K562 (cell line): Measurements from ENCODE around the gene EFNA5.

Experiments used
- CTCF ChIP-seq, 3 experiments: IDR thresholded peaks in 2 of 3; conservative IDR thresholded peaks in 1 of 3; 2 replicates each; pipeline ENCODE4 v1.5.1; 2011 to 2012; ENCODE audit warnings: low read length in 3 of 3, mild to moderate bottlenecking in 3 of 3, control low read depth in 2 of 3, improper control_type of control experiment in 1 of 3, inconsistent platforms in 1 of 3, low read depth in 1 of 3, mixed read lengths in 1 of 3, moderate library complexity in 1 of 3; ENCODE audit not compliant: insufficient read depth in 2 of 3
- GTF3C2 ChIP-seq: IDR thresholded peaks from 3 replicates; pipeline ENCODE4 v1.6.1; 2011; ENCODE audit warnings: borderline replicate concordance, mild to moderate bottlenecking, moderate library complexity; ENCODE audit not compliant: insufficient read length; ENCODE audit errors: extremely low read depth
- LEF1 ChIP-seq: fragments of 450-650 bp; IDR thresholded peaks from 2 replicates; pipeline ENCODE4 v1.6.1; 2016; ENCODE audit warnings: mild to moderate bottlenecking
- POLR3A ChIP-seq: IDR thresholded peaks from 2 replicates; pipeline ENCODE4 v1.6.1; 2011; ENCODE audit warnings: borderline replicate concordance, mild to moderate bottlenecking, moderate library complexity; ENCODE audit not compliant: insufficient read length, insufficient read depth; ENCODE audit errors: extremely low read depth
- SMC3 ChIP-seq: conservative IDR thresholded peaks from 2 replicates; pipeline ENCODE4 v1.6.1; 2011; ENCODE audit warnings: low read depth, low read length, improper control_type of control experiment; ENCODE audit not compliant: insufficient read depth
- TBL1XR1 ChIP-seq, 2 experiments: IDR thresholded peaks; 2 replicates each; pipeline ENCODE4 v1.6.1; 2012; ENCODE audit warnings: improper control_type of control experiment in 2 of 2, low read length in 2 of 2, mild to moderate bottlenecking in 1 of 2
- TGIF2 ChIP-seq: sonication (generic); formaldehyde crosslinking; IDR thresholded peaks from 2 replicates; pipeline ENCODE4 v1.8.1; 2022; ENCODE audit warnings: mild to moderate bottlenecking, missing genetic modification reagents, moderate library complexity
- ZNF121 ChIP-seq: sonication (generic); formaldehyde crosslinking; conservative IDR thresholded peaks from 2 replicates; pipeline ENCODE4 v1.8.0; 2022; ENCODE audit warnings: missing genetic modification reagents
- ZNF24 ChIP-seq: fragments of 450-650 bp; IDR thresholded peaks from 2 replicates; pipeline ENCODE4 v1.6.1; 2016
- TF ChIP-seq, protein P1 (sequence below), 2 experiments: fragments of 450-650 bp; formaldehyde crosslinking in 1 of 2; IDR thresholded peaks; 2 replicates each; pipeline versions ENCODE4 v1.4.0 to v1.6.1; 2014 to 2020; ENCODE audit warnings: mild to moderate bottlenecking in 2 of 2, borderline replicate concordance in 1 of 2, low read depth in 1 of 2
- TF ChIP-seq, protein P2 (sequence below): fragments of 250-450 bp; sonication (Bioruptor Pico); IDR thresholded peaks from 2 replicates; pipeline ENCODE4 v1.8.0; 2021; ENCODE audit warnings: moderate library complexity, mild to moderate bottlenecking, inconsistent platforms
- TF ChIP-seq, protein P3 (sequence below), 3 experiments: fragments of 200-800 bp in 1 of 3; sonication (Bioruptor generic) in 1 of 3; sonication (generic) in 1 of 3; formaldehyde crosslinking in 1 of 3; IDR thresholded peaks; 2 replicates each; pipeline versions ENCODE4 v1.6.1 to v1.8.0; 2016 to 2022; ENCODE audit warnings: mild to moderate bottlenecking in 2 of 3, missing compliant biosample characterization in 2 of 3, missing genetic modification characterization in 2 of 3, missing genetic modification reagents in 1 of 3

DNA sequence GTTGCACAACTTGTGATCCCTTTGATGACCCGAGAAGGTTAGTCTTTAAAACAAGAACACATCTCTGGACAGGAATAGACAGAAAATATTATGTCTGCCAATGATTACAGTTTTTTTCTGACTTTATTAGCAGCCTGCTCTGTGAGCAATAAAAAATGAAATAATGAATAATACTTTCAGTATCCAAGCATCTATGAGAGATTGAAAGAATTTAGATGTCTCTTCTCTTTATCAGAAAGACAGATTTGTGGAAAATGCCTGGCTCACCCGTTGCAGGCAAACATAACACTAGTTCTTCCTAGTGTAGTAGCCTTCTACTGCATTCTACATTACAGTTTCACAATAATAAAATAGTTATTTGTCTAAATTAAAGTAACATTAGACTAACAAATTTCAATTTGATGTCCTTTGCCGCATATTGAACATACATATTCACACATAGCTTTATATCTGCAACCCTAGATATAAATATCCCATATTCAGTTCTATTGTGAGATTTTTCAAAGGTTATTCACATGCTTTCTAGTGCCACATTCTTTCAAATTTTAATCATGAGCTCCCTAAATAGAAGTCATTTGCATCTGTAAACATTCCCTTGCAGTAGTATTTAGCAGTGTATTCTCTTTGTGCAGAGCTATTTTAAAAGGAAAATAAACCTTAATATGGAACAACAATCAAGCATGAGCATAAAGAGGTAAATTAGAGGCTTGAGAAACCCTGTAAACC lies 267.3 kb downstream of the EFNA5 start:
- TF ChIP-seq LEF1 (no peak), CTCF (IDR thresholded peaks at IDR 0.05 in 2 of 3, conservative IDR thresholded peaks at IDR 0.05 in 1 of 3; ENCODE audit: insufficient read depth in 2 of 3, low read depth in 1 of 3, low read length in 3 of 3) (no peak), TBL1XR1 (IDR thresholded peaks at IDR 0.05; ENCODE audit: low read length in 2 of 2) (no peak), ZNF24 (no peak), GTF3C2 (no peak), TGIF2 (CRISPR knock-in tag) (no peak), ZNF121 (CRISPR knock-in tag) (no peak), SMC3 (no peak), POLR3A (no peak)
- TF ChIP-seq, protein P1, sequence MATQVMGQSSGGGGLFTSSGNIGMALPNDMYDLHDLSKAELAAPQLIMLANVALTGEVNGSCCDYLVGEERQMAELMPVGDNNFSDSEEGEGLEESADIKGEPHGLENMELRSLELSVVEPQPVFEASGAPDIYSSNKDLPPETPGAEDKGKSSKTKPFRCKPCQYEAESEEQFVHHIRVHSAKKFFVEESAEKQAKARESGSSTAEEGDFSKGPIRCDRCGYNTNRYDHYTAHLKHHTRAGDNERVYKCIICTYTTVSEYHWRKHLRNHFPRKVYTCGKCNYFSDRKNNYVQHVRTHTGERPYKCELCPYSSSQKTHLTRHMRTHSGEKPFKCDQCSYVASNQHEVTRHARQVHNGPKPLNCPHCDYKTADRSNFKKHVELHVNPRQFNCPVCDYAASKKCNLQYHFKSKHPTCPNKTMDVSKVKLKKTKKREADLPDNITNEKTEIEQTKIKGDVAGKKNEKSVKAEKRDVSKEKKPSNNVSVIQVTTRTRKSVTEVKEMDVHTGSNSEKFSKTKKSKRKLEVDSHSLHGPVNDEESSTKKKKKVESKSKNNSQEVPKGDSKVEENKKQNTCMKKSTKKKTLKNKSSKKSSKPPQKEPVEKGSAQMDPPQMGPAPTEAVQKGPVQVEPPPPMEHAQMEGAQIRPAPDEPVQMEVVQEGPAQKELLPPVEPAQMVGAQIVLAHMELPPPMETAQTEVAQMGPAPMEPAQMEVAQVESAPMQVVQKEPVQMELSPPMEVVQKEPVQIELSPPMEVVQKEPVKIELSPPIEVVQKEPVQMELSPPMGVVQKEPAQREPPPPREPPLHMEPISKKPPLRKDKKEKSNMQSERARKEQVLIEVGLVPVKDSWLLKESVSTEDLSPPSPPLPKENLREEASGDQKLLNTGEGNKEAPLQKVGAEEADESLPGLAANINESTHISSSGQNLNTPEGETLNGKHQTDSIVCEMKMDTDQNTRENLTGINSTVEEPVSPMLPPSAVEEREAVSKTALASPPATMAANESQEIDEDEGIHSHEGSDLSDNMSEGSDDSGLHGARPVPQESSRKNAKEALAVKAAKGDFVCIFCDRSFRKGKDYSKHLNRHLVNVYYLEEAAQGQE (IDR thresholded peaks at IDR 0.05; ENCODE audit: borderline replicate concordance): no peak
- TF ChIP-seq, protein P1 (CRISPR knock-in tag; IDR thresholded peaks at IDR 0.05; ENCODE audit: low read depth): no peak
- TF ChIP-seq, protein P2, sequence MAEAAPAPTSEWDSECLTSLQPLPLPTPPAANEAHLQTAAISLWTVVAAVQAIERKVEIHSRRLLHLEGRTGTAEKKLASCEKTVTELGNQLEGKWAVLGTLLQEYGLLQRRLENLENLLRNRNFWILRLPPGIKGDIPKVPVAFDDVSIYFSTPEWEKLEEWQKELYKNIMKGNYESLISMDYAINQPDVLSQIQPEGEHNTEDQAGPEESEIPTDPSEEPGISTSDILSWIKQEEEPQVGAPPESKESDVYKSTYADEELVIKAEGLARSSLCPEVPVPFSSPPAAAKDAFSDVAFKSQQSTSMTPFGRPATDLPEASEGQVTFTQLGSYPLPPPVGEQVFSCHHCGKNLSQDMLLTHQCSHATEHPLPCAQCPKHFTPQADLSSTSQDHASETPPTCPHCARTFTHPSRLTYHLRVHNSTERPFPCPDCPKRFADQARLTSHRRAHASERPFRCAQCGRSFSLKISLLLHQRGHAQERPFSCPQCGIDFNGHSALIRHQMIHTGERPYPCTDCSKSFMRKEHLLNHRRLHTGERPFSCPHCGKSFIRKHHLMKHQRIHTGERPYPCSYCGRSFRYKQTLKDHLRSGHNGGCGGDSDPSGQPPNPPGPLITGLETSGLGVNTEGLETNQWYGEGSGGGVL (CRISPR knock-in tag): no peak
- TF ChIP-seq, protein P3, sequence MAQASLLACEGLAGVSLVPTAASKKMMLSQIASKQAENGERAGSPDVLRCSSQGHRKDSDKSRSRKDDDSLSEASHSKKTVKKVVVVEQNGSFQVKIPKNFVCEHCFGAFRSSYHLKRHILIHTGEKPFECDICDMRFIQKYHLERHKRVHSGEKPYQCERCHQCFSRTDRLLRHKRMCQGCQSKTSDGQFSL (CRISPR knock-in tag; IDR thresholded peaks at IDR 0.05): no peak
- TF ChIP-seq, protein P3 (tag; IDR thresholded peaks at IDR 0.05): no peak
